Stimulated activated effector memory CD8-positive, alpha-beta T cell treated with anti-CD3 and anti-CD28 coated beads, Interleukin-12 subunit alpha, Interleukin-12 subunit beta, amount 100 ng/mL, for 72 hours (primary cell): ENCODE data around the gene EPX.

Source experiments
- ATAC-seq: fragments of 150-1000 bp; cut with Tn5 transposase; 2 replicates; pipeline ENCODE4 v1.10.0; 2021
- DNase-seq, 2 donors: peaks; one replicate each; pipeline ENCODE4 v3.0.0; 2021 to 2022; ENCODE audit warnings: low spot score in 2 of 2
- H3K27ac Mint-ChIP-seq: one replicate; pipeline ENCODE4 v1.8.0; 2022; ENCODE audit warnings: mild to moderate bottlenecking, mixed read lengths
- H3K36me3 Mint-ChIP-seq: one replicate; pipeline ENCODE4 v1.8.0; 2022; ENCODE audit warnings: mild to moderate bottlenecking, mixed read lengths
- H3K4me1 Mint-ChIP-seq: one replicate; pipeline ENCODE4 v1.8.0; 2022; ENCODE audit warnings: mixed read lengths
- H3K4me3 Mint-ChIP-seq: one replicate; pipeline ENCODE4 v1.8.0; 2022; ENCODE audit warnings: mild to moderate bottlenecking, mixed read lengths
- H3K9me3 Mint-ChIP-seq: one replicate; pipeline ENCODE4 v1.8.0; 2022; ENCODE audit warnings: mixed read lengths

The EPX gene

GRCh38 chr17:58248955-58249269 is 56.4 kb downstream of the EPX start:
- Mint-ChIP-seq H3K27ac (no peak overlapping the region), H3K9me3 (no peaks in the 10 kb centered on the region), H3K4me1 (peaks cover 14% of the 10 kb centered on the region), H3K36me3 (no peaks in the 10 kb centered on the region), H3K4me3 (peak overlapping the region; percentile 66)
- no peak for ATAC-seq
- DNase-seq: no peak

DNA sequence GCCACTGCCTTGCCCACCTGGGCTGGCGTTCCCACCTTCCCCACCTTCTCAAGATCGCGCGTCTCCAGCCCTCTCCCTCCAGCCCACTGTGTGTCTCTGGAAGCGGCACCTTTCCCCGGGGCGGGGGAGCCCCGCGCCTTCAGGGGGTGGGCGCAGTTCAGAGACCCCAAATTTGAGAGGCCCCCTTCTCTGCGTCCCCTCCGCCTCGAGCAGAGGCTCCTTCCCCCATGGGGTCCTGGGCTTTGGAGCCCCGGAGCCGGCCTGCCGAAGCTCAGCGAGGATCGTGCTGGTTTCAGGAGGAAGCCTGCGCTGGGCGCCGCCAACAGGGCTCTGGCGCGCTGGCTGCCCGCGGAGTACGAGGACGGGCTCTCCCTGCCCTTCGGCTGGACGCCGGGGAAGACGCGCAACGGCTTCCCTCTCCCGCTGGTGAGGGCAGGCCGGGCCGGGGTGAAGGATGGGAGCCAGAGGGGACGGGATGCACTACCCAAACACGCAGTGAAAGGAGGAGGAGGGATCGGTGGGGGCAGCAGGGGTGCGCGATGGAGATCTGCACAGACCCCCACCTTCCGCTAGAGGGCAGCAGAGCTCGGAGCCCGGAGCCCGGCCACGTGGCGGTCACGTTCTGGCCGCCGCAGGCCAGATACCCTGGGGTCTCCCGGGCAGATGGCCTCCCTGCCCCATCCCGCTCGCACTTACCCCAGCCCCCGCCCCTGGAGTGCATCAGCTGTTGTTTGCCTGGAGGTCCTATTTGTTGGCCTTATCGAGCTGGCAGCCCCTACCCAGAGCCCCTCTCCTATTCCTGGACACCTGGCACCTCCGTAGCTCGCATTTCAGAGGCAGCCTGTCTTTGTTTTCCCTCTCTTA is 57.0 kb downstream of the EPX start:
- peak; percentile 86 for ATAC-seq
- Mint-ChIP-seq H3K4me3 (peak overlapping the region; percentile 66), H3K9me3 (no peaks in the 10 kb centered on the region), H3K27ac (no peak overlapping the region), H3K36me3 (no peaks in the 10 kb centered on the region), H3K4me1 (peaks cover 14% of the 10 kb centered on the region)
- DNase-seq: peak; percentile 80 to 90

DNA sequence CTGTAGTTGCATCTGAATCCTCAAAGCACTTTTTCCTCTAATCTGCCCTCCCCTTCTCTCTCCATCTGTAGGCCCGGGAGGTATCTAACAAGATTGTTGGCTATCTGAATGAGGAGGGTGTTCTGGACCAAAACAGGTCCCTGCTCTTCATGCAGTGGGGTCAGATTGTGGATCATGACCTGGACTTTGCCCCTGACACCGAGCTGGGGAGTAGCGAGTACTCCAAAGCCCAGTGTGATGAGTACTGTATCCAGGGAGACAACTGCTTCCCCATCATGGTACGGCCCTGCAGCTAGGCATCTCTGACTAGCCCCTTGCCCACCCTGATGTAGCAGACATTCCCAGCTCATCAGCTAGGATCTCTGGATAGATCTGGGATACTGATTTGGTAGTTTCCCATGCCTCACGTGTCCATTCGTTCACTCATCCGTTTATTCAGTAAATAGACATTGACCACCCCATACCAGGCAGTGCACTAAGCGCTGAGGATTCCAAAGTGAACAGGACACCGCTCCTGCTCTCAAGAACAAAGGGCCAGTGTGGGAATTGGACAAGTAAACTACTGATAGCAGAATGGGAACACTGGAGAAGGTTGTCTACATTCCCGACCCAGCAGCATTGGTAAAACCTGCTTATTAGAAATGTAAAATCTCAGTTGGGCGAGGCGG is 58.0 kb downstream of the EPX start:
- H3K9me3 Mint-ChIP-seq: no peaks in the 10 kb centered on the region
- ATAC-seq (no peak), DNase-seq (no peak)
- H3K4me1 Mint-ChIP-seq: peaks cover 14% of the 10 kb centered on the region
- no peak overlapping the region for H3K27ac Mint-ChIP-seq
- no peaks in the 10 kb centered on the region for H3K36me3 Mint-ChIP-seq
- peak overlapping the region; percentile 66 for H3K4me3 Mint-ChIP-seq

GRCh38 chr17:58252141-58252540 is 59.6 kb downstream of the EPX start:
- Mint-ChIP-seq H3K4me1 (peaks cover 14% of the 10 kb centered on the region), H3K4me3 (no peak overlapping the region)

GRCh38 chr17:58253082-58253481 is 60.6 kb downstream of the EPX start:
- Mint-ChIP-seq H3K9me3 (no peaks in the 10 kb centered on the region), H3K4me3 (no peak overlapping the region), H3K27ac (no peak overlapping the region), H3K36me3 (no peaks in the 10 kb centered on the region), H3K4me1 (peaks cover 8% of the 10 kb centered on the region)
- ATAC-seq (no peak), DNase-seq (no peak)

More at GRCh38 chr17:58252141-58252540, 59.6 kb downstream of the EPX start:
- Mint-ChIP-seq H3K27ac (no peak overlapping the region), H3K9me3 (no peaks in the 10 kb centered on the region), H3K36me3 (no peaks in the 10 kb centered on the region)
- DNase-seq (no peak), ATAC-seq (no peak)
